ENCODE data around the gene BMP6. TPM values are rescaled to one million over a fixed set of nuclear protein-coding genes. Genes with fewer than 3 reads are reported as not detected.

BMP6 gene
- total and polyA plus RNA-seq, 2 of the 8 experiments (the other 6 are each of a cell fraction or from before 2014, with no cell fraction given): 2.0 to 2.1 TPM

DNA sequence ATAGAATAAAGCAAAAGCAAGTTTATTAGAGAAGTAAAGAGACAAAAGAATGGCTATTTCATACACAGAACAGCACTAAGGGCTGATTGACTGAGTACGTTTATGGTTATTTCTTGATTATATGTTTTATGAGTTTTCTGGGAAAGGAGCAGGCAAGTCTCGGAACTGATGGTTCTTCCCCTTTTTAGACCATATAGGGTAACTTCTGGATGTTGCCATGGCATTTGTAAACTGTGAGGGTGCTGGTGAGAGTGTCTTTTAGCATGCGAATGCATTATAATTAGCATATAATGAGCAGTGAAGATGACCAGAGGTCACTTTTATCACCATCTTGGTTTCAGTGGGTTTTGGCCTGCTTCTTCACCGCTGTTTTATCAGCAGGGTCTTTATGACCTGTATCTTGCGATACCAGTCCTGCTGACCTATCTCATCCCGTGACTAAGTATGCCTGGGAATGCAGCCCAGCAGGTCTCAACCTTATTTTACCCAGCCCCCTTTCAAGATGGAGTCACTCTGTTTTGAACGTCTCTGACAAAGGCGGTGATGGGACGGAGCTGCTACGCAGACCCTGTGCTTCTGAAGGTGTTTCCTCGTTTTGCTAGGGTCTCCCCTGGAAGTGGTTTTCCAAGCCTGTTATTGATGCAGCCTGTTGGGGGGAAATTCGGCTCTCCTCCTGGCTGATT lies 45.4 kb upstream of the BMP6 start:
- Histone ChIP-seq H3K4me2 (ENCODE audit: insufficient read depth in 1 of 2, low read depth in 2 of 2, low read length in 2 of 2) (peak overlapping the region in 1 of 2 experiments; percentile 8; a peak in 1 of 4 replicates), H3K36me3 (ENCODE audit: control insufficient read depth in 2 of 4, insufficient read depth in 4 of 4, low read length in 3 of 4) (no peaks in the 10 kb centered on the region), H2AK5ac (ENCODE audit: low read depth, low read length) (no peak overlapping the region), H2BK120ac (replicated peaks; ENCODE audit: low read depth, low read length) (no peak overlapping the region), H3K79me1 (ENCODE audit: low read depth, low read length) (no peaks in the 10 kb centered on the region), H2BK15ac (ENCODE audit: low read length) (no peak overlapping the region), H2BK12ac (ENCODE audit: low read depth, low read length) (no peak overlapping the region), H3K23me2 (ENCODE audit: low read depth, low read length) (no peaks in the 10 kb centered on the region; the same call in 1 of the 2 replicates), H3K14ac (ENCODE audit: insufficient read length) (no peak overlapping the region), H3K9me3 (ENCODE audit: insufficient read depth in 2 of 2, low read depth in 1 of 2, low read length in 1 of 2) (no peaks in the 10 kb centered on the region), H3K9ac (replicated peaks in 1 of 4; ENCODE audit: extremely low read depth in 1 of 4, low read depth in 3 of 4, low read length in 3 of 4) (no peak overlapping the region), H3K79me2 (ENCODE audit: control insufficient read depth in 1 of 2, insufficient read depth in 2 of 2, low read length in 2 of 2) (no peaks in the 10 kb centered on the region), H4K5ac (ENCODE audit: insufficient read length, low read depth, low read length) (no peak overlapping the region), H3K27ac (ENCODE audit: low read depth, low read length) (no peak overlapping the region), H3K27me3 (replicated peaks in 1 of 4; ENCODE audit: control insufficient read depth in 3 of 4, extremely low read depth in 1 of 4, insufficient read depth in 3 of 4, low read length in 3 of 4) (no peaks in the 10 kb centered on the region; a peak in 1 of 7 replicates), H2BK5ac (ENCODE audit: low read depth, low read length) (no peak overlapping the region), H3K56ac (replicated peaks; ENCODE audit: insufficient read length, low read depth, low read length) (no peak overlapping the region), H2AFZ (ENCODE audit: low read length) (0 out of 2 replicates have a peak overlapping the region, but pooled peaks have one; percentile 13), H3K18ac (ENCODE audit: extremely low read depth, low read length) (0 out of 2 replicates have a peak overlapping the region, but pooled peaks have one; percentile 63), H3K4me1 (replicated peaks in 1 of 4; ENCODE audit: control insufficient read depth in 3 of 4, insufficient read depth in 4 of 4, low read length in 3 of 4) (peaks cover 0 to 13% (median 9%) of the 10 kb centered on the region in 4 experiments; a peak in 5 of 7 replicates), H3K4ac (replicated peaks; ENCODE audit: insufficient read length, low read depth, low read length) (no peak overlapping the region), H4K91ac (replicated peaks; ENCODE audit: insufficient read length, low read length) (no peak overlapping the region), H4K20me1 (replicated peaks in 1 of 2; ENCODE audit: control insufficient read depth in 1 of 2, insufficient read depth in 2 of 2, low read length in 2 of 2) (no peaks in the 10 kb centered on the region), H3K4me3 (ENCODE audit: extremely low read depth in 1 of 4, insufficient read depth in 2 of 4, low read depth in 3 of 4, low read length in 4 of 4) (no peak overlapping the region), H4K8ac (ENCODE audit: extremely low read depth, insufficient read depth, low read length) (peak overlapping the region; percentile 45; the same call in 1 of the 2 replicates), H3K23ac (ENCODE audit: insufficient read length) (no peak overlapping the region), H2BK20ac (ENCODE audit: low read length) (no peak overlapping the region)
- POLR2A ChIA-PET (ENCODE audit: partially characterized antibody): no interaction called here
- peak in 1 of 2 experiments; percentile 42 for DNase-seq (ENCODE audit: low read depth in 1 of 2, low spot score in 2 of 2)
- 0 out of 2 replicates have a peak, but pooled peaks have one; percentile 30 for TF ChIP-seq TEAD4 (IDR thresholded peaks at IDR 0.05; ENCODE audit: low read depth, low read length)
- TF ChIP-seq GABPA (IDR thresholded peaks at IDR 0.05; ENCODE audit: borderline replicate concordance, insufficient read depth, low read length): no peak
- no peak for FAIRE-seq
- CTCF ChIA-PET (ENCODE audit: partially characterized antibody): interaction anchor here (1.4 kb wide), 1 partner anchor 46 kb away, joined by 4 read pairs; the partner anchor contains the start of gene BMP6
- WGBS, 2 experiments (ENCODE audit: extremely low coverage in 1 of 2, insufficient coverage in 1 of 2, insufficient read length in 1 of 2, insufficient replicate concordance in 2 of 2, low coverage in 1 of 2, low lambda C conversion rate in 2 of 2, missing lambda C conversion rate in 1 of 2): 82% methylated on average over 12 of the region's 12 CpGs; no CpG with 5 or more reads in 1 of the 2 experiments

Data from H1 (cell line).